ENCODE data around the gene TP53I11. TPM values are rescaled to one million over a fixed set of nuclear protein-coding genes. Genes with fewer than 3 reads are reported as not detected.

The TP53I11 gene
- total RNA-seq, 1 experiment from 2014 or later = 0.81 TPM

DNA sequence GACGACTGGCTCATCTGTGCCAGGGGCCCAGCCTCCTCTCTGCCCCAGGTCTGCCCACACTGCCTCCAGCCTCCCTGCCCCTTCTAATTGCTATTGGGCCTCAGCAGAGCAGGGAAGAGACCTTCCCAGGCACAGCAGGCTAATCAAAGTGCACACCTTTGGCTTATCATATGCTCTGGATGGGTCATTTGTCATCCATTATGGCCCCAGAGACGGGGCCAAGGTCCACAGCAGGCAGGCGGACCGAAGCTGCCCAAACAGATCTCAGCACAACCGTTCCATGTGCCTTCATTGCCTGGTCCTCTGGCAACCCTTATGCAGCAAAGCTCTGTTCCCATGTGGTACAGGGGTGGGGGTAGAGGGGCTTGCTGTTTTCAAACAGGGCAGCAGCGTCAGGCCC, 66.6 kb downstream of the TP53I11 start:
- no peak for DNase-seq (ENCODE audit: low read depth)
- in situ Hi-C loops (cut with HindIII; ENCODE audit: low pct_unique_long_range_greater_than_20kb, low sequenced_read_pairs) = no loop called here

DNA sequence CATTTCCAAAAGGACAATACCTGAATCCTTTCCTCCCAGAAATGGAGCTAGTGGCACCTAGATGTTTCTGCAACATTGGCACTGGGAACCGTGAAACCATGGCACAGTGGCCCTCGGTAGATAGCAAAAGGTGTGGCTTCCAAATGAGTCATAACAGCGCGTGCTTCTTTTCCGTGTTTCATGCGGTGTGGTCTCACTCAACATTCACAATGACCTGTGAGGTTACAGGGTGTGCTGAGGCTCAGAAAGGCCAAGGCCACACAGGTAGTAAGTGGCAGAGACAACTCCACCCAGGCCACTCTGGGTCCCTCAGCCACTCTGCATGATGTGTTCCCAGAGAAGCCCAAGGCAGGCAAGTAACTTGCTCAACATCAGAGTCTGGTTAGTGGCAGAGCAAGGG, 67.4 kb downstream of the TP53I11 start:
- in situ Hi-C loops (cut with HindIII; ENCODE audit: low pct_unique_long_range_greater_than_20kb, low sequenced_read_pairs) = no loop called here
- no peak for DNase-seq (ENCODE audit: low read depth)

Other genes with a start within 250 kb of the TP53I11 start
- gene TSPAN18, start 223.9 kb downstream of the TP53I11 start, total RNA-seq (2014; rRNA removed; shearing (Covaris generic); ENCODE audit: low replicate concordance) = not detected in 2 replicates
- gene PRDM11, start 195.8 kb upstream of the TP53I11 start, total RNA-seq (2014; rRNA removed; shearing (Covaris generic); ENCODE audit: low replicate concordance) = 5.2 and 6.0 TPM in 2 replicates

Measured in Caki2 (cell line).